Endothelial cell of umbilical vein (primary cell): ENCODE results near the gene GBX2. TPM values are rescaled to one million over a fixed set of nuclear protein-coding genes. Genes with fewer than 3 reads are reported as not detected.

Source experiments
- BruUV-seq: library from RNA; stranded (reverse); fragments of 400-500 nt; replicated peaks from 2 replicates; lab custom pipeline; 2021; lab: Mats Ljungman, UMichigan
- CTCF ChIA-PET: fragments of 300-600, 350-600 bp; sonication (Branson Sonifier 250); formaldehyde crosslinking; loops from one replicate; lab custom pipeline; 2021; ENCODE audit warnings: antibody characterized with exemption, inconsistent platforms; lab: Charles Lee
- POLR2A ChIA-PET: fragments of 300-600, 350-600 bp; sonication (Branson Sonifier 250); formaldehyde crosslinking; loops from one replicate; lab custom pipeline; 2021; ENCODE audit warnings: antibody characterized with exemption, inconsistent platforms; lab: Charles Lee
- DNase-seq: peaks from one replicate; pipeline ENCODE4 v3.0.0-alpha.2; 2011; ENCODE audit warnings: low read depth, low spot score
- FAIRE-seq: peaks from 2 replicates; lab custom pipeline; 2011; peaks lifted over from hg19 to GRCh38; lab: Jason Lieb, UNC
- H2AFZ ChIP-seq: 2 replicates; pipeline ENCODE4 v1.6.0; 2012; ENCODE audit warnings: low read depth, low read length, control low read depth, inconsistent platforms
- H3K27ac ChIP-seq: 2 replicates; pipeline ENCODE4 v1.5.1; 2011; ENCODE audit warnings: low read depth, mild to moderate bottlenecking, control low read depth, low read length, moderate library complexity; ENCODE audit not compliant: insufficient read depth
- H3K27me3 ChIP-seq, 2 experiments: 2 replicates each; pipeline versions ENCODE4 v1.6.0 to v1.6.1; 2011; ENCODE audit warnings: low read length in 2 of 2, mixed read lengths in 1 of 2; ENCODE audit not compliant: control insufficient read depth in 2 of 2, insufficient read depth in 2 of 2
- H3K36me3 ChIP-seq, 2 experiments: 2 replicates in 1 of 2; 3 replicates in 1 of 2; pipeline ENCODE4 v1.5.1; 2011; ENCODE audit warnings: low read length in 2 of 2, mild to moderate bottlenecking in 1 of 2, moderate library complexity in 1 of 2; ENCODE audit not compliant: control insufficient read depth in 2 of 2, insufficient read depth in 2 of 2; ENCODE audit errors: extremely low read depth in 1 of 2
- H3K4me1 ChIP-seq: 3 replicates; pipeline ENCODE4 v1.5.1; 2011; ENCODE audit warnings: mild to moderate bottlenecking, low read length; ENCODE audit not compliant: control insufficient read depth, insufficient read depth; ENCODE audit errors: extremely low read depth
- H3K4me2 ChIP-seq: 2 replicates; pipeline ENCODE4 v1.6.1; 2011; ENCODE audit warnings: low read length, control low read depth, mixed read lengths; ENCODE audit not compliant: insufficient read depth
- H3K4me3 ChIP-seq, 3 experiments: fragments of 200-600 bp in 1 of 3; sonication (generic), shearing (Covaris generic) in 1 of 3; replicated peaks in 1 of 3; 2 replicates each; pipeline ENCODE4 v1.5.1; 2011 to 2016; ENCODE audit warnings: control low read depth in 3 of 3, low read length in 3 of 3, mild to moderate bottlenecking in 2 of 3, inconsistent platforms in 1 of 3, low read depth in 1 of 3, moderate library complexity in 1 of 3; ENCODE audit not compliant: insufficient read depth in 1 of 3
- H3K79me2 ChIP-seq: 2 replicates; pipeline ENCODE4 v1.6.0; 2012; ENCODE audit warnings: low read length, inconsistent platforms; ENCODE audit not compliant: control insufficient read depth, insufficient read depth
- H3K9ac ChIP-seq: replicated peaks from 2 replicates; pipeline ENCODE3; 2011; ENCODE audit warnings: low read length, control low read depth; ENCODE audit not compliant: insufficient read depth; ENCODE audit errors: extremely low read depth
- H3K9me1 ChIP-seq: replicated peaks from 3 replicates; pipeline ENCODE4 v1.6.0; 2011; ENCODE audit warnings: mild to moderate bottlenecking, low read length; ENCODE audit not compliant: control insufficient read depth, insufficient read depth; ENCODE audit errors: extremely low read depth
- H3K9me3 ChIP-seq: replicated peaks from 2 replicates; pipeline ENCODE4 v1.5.1; 2012; ENCODE audit warnings: low read length, inconsistent platforms; ENCODE audit not compliant: control insufficient read depth, insufficient read depth
- H4K20me1 ChIP-seq: replicated peaks from 2 replicates; pipeline ENCODE3; 2011; ENCODE audit warnings: mild to moderate bottlenecking, low read length; ENCODE audit not compliant: control insufficient read depth, insufficient read depth; ENCODE audit errors: extremely low read depth
- EZH2 ChIP-seq: IDR thresholded peaks from 2 replicates; pipeline ENCODE4 v1.6.1; 2012; ENCODE audit warnings: borderline replicate concordance, low read depth, mild to moderate bottlenecking, moderate library complexity, low read length, inconsistent platforms; ENCODE audit not compliant: severe bottlenecking
- FOS ChIP-seq: IDR thresholded peaks from 2 replicates; pipeline ENCODE4 v1.6.1; 2011; ENCODE audit warnings: mild to moderate bottlenecking, low read length, moderate library complexity, borderline replicate concordance; ENCODE audit not compliant: insufficient read depth
- GATA2 ChIP-seq: IDR thresholded peaks from 2 replicates; pipeline ENCODE4 v1.7.0; 2011; ENCODE audit warnings: low read depth, mild to moderate bottlenecking, moderate library complexity, mixed read lengths, low read length; ENCODE audit not compliant: insufficient read length, insufficient read depth
- JUN ChIP-seq: IDR thresholded peaks from 2 replicates; pipeline ENCODE4 v1.6.1; 2011; ENCODE audit warnings: borderline replicate concordance, low read depth; ENCODE audit not compliant: insufficient read length, insufficient read depth
- MYC ChIP-seq: IDR thresholded peaks from one replicate; pipeline ENCODE4 v1.6.1; 2011; ENCODE audit warnings: mild to moderate bottlenecking, low read depth, low read length
- POLR2A ChIP-seq: IDR thresholded peaks from 2 replicates; pipeline ENCODE4 v1.6.1; 2012; ENCODE audit warnings: low read depth, mild to moderate bottlenecking, control low read depth, low read length
- POLR2AphosphoS5 ChIP-seq: IDR thresholded peaks from 2 replicates; pipeline ENCODE4 v1.6.1; 2012; ENCODE audit warnings: low read depth, mild to moderate bottlenecking, control low read depth, low read length, moderate library complexity; ENCODE audit not compliant: insufficient read depth
- dilution Hi-C: fragments of 300-500 bp; cut with MboI; formaldehyde crosslinking; loops from one replicate; pipeline ENCODE4 v1.15.0; 2019; ENCODE audit warnings: low sequenced_read_pairs; ENCODE audit not compliant: extremely low pct_ligation_motif_present
- intact Hi-C: fragments of 100-400 bp; cut with micrococcal nuclease; formaldehyde crosslinking; loops from one replicate; pipeline ENCODE4 v1.10.0; 2022
- polyA plus RNA-seq, 4 experiments: library from polyadenylated mRNA; depleted of rRNA in 3 of 4; stranded (reverse) in 3 of 4; unstranded in 1 of 4; fragments of >200 nt; gene quantifications; 2 replicates each; pipeline versions ENCODE4 v1.2.1 to v1.2.3, GENCODE V29; 2011 to 2012; ENCODE audit warnings: missing spikeins in 1 of 4
- total RNA-seq: library from RNA; stranded (reverse); gene quantifications from 2 replicates; pipeline ENCODE4 v1.2.3, GENCODE V29; 2021
- TF ChIP-seq, protein P1 (sequence below): IDR thresholded peaks from 2 replicates; pipeline ENCODE4 v1.6.1; 2011; ENCODE audit not compliant: insufficient read depth, insufficient read length
- TF ChIP-seq, protein P2 (sequence below), 2 donors: IDR thresholded peaks; 1 replicate in 1 of 2; 2 replicates in 1 of 2; pipeline ENCODE4 v1.5.1; 2011; ENCODE audit warnings: low read length in 2 of 2, mild to moderate bottlenecking in 2 of 2, moderate library complexity in 2 of 2, control low read depth in 1 of 2, inconsistent platforms in 1 of 2, low read depth in 1 of 2; ENCODE audit not compliant: insufficient read depth in 1 of 2; ENCODE audit errors: extremely low read depth in 1 of 2

Gene GBX2
- total and polyA plus RNA-seq, 2 donors (not counting 3 experiments of a cell fraction or from before 2014, with no cell fraction given) = 3.0 to 3.6 TPM

DNA sequence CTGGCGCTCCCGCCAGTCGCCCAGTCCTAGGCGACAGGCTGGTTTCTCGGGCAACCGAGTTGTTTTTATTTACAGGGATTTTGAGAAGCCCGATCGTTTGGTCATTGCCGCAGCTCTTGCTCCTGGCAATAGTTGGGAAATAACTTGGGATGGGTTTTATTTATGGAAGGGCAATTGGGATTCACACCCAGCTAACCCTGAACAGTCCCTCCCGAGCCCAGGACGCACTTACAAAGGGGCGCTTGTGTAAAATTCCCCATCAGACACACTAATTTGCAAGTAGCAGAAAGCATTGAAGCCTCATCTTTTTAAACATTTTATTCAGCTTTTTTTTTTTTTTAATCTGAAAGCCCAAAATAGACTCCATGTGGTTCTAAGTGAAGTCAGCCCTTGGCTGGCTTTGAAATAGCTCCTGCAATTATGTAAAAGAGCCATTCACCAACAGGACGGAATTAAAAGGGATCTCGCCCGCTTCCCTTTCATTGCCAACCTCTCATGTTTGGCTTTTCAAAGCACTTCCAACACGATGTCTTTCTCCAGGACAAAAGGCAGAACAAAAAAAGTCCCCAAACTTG is 3.6 kb upstream of the GBX2 start:
- no peak overlapping the region for H3K4me2 ChIP-seq
- no peaks in the 10 kb centered on the region for H3K79me2 ChIP-seq
- no peak overlapping the region for H3K9ac ChIP-seq
- H3K27me3 ChIP-seq = peaks cover 3 to 55% of the 10 kb centered on the region in 2 experiments
- no peak overlapping the region for H3K27ac ChIP-seq
- no peaks in the 10 kb centered on the region for H3K36me3 ChIP-seq
- ChIA-PET CTCF (interaction anchor here (1.4 to 4.9 kb wide), 3 partner anchors 7 to 406 kb away, joined by 4 to 61 read pairs (median 11); no protein-coding TSS in a partner anchor), POLR2A (interaction anchor here (0.7 kb wide), 1 partner anchor 191 kb away, joined by 3 read pairs; no protein-coding TSS in a partner anchor)
- no peak overlapping the region for H2AFZ ChIP-seq
- intact Hi-C loops (no loop called here), dilution Hi-C loops (no loop called here)
- H3K9me1 ChIP-seq = no peaks in the 10 kb centered on the region
- no peak for FAIRE-seq
- TF ChIP-seq EZH2 (no peak), GATA2 (no peak)
- no TSS peak for BruUV-seq
- peaks cover 27% of the 10 kb centered on the region for H3K4me1 ChIP-seq
- H4K20me1 ChIP-seq = no peaks in the 10 kb centered on the region
- no peak for DNase-seq
- H3K9me3 ChIP-seq = no peaks in the 10 kb centered on the region
- no peak overlapping the region for H3K4me3 ChIP-seq

DNA sequence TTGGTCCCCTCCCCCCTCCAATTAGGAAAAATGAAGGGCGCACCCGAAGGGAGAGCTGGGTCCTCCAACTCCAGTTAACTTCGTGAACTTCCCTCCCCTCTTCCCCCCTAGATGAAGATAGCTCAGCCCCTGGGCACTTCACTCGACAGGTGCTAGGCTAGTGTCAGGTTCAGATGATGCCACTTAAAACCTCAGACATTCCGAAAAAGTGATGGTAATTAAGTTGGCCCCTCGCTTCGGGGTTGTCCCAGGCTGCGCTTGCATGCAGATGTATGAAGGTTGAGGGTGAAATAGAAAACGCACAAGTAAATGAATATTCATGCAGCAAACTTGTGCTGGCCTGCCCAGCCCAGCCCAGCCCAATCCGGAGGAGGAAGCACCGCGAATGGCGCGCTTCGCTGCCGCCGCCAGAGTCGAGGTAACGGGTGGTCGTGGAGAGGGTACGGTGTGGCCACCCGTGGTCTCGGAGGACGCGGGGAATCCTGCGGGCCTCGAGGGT is 3.0 kb upstream of the GBX2 start:
- dilution Hi-C loops (no loop called here), intact Hi-C loops (no loop called here)
- Histone ChIP-seq H3K9ac (no peak overlapping the region), H4K20me1 (no peaks in the 10 kb centered on the region), H3K27me3 (peaks cover 3 to 55% of the 10 kb centered on the region in 2 experiments), H3K9me3 (no peaks in the 10 kb centered on the region), H3K4me1 (peaks cover 31% of the 10 kb centered on the region), H2AFZ (no peak overlapping the region), H3K36me3 (no peaks in the 10 kb centered on the region), H3K79me2 (no peaks in the 10 kb centered on the region), H3K27ac (no peak overlapping the region), H3K4me2 (no peak overlapping the region), H3K9me1 (no peaks in the 10 kb centered on the region), H3K4me3 (no peak overlapping the region)
- ChIA-PET POLR2A (interaction anchor here (0.7 kb wide), 1 partner anchor 190 kb away, joined by 3 read pairs; no protein-coding TSS in a partner anchor), CTCF (interaction anchor here (1.4 to 4.9 kb wide), 3 partner anchors 8 to 405 kb away, joined by 4 to 61 read pairs (median 11); no protein-coding TSS in a partner anchor)
- DNase-seq (no peak), FAIRE-seq (no peak)
- BruUV-seq = no TSS peak
- TF ChIP-seq FOS = no peak
- no peak for TF ChIP-seq POLR2AphosphoS5
- no peak for TF ChIP-seq EZH2
- TF ChIP-seq, protein P1, sequence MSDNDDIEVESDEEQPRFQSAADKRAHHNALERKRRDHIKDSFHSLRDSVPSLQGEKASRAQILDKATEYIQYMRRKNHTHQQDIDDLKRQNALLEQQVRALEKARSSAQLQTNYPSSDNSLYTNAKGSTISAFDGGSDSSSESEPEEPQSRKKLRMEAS = no peak
- no peak for TF ChIP-seq JUN
- TF ChIP-seq POLR2A = no peak
- TF ChIP-seq MYC = no peak
- no peak for TF ChIP-seq GATA2
- TF ChIP-seq, protein P2, sequence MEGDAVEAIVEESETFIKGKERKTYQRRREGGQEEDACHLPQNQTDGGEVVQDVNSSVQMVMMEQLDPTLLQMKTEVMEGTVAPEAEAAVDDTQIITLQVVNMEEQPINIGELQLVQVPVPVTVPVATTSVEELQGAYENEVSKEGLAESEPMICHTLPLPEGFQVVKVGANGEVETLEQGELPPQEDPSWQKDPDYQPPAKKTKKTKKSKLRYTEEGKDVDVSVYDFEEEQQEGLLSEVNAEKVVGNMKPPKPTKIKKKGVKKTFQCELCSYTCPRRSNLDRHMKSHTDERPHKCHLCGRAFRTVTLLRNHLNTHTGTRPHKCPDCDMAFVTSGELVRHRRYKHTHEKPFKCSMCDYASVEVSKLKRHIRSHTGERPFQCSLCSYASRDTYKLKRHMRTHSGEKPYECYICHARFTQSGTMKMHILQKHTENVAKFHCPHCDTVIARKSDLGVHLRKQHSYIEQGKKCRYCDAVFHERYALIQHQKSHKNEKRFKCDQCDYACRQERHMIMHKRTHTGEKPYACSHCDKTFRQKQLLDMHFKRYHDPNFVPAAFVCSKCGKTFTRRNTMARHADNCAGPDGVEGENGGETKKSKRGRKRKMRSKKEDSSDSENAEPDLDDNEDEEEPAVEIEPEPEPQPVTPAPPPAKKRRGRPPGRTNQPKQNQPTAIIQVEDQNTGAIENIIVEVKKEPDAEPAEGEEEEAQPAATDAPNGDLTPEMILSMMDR (IDR thresholded peaks at IDR 0.05; ENCODE audit: extremely low read depth in 1 of 2, insufficient read depth in 1 of 2, low read depth in 1 of 2, low read length in 2 of 2) = no peak
